Type B pancreatic cell (in vitro differentiated cells): Measurements from ENCODE around the gene CCDC9B. TPM values are rescaled to one million over a fixed set of nuclear protein-coding genes. Genes with fewer than 3 reads are reported as not detected.

Source experiments
- DNase-seq: peaks from one replicate; pipeline ENCODE4 v3.0.0; 2021; ENCODE audit warnings: mixed read lengths; ENCODE audit not compliant: unreplicated experiment; ENCODE audit errors: extremely low spot score
- H3K27ac Mint-ChIP-seq: 2 replicates; pipeline ENCODE4 v1.8.0; 2021; ENCODE audit warnings: mild to moderate bottlenecking, mixed read lengths
- H3K27me3 Mint-ChIP-seq: 2 replicates; pipeline ENCODE4 v1.8.0; 2021; ENCODE audit warnings: mixed read lengths
- H3K36me3 Mint-ChIP-seq: 2 replicates; pipeline ENCODE4 v1.8.0; 2021; ENCODE audit warnings: mixed read lengths
- H3K4me1 Mint-ChIP-seq: one replicate; pipeline ENCODE4 v1.8.0; 2021; ENCODE audit warnings: mixed read lengths; ENCODE audit not compliant: unreplicated experiment
- H3K4me3 Mint-ChIP-seq: 2 replicates; pipeline ENCODE4 v1.8.0; 2021; ENCODE audit warnings: mild to moderate bottlenecking, mixed read lengths
- H3K9me3 Mint-ChIP-seq: 2 replicates; pipeline ENCODE4 v1.8.0; 2021; ENCODE audit warnings: mixed read lengths
- CTCF ChIP-seq: fragments of 200-600 bp; sonication (generic); conservative IDR thresholded peaks from 2 replicates; pipeline ENCODE4 v1.5.0; 2021; ENCODE audit warnings: antibody characterized with exemption, mild to moderate bottlenecking
- total RNA-seq: library from RNA; stranded (reverse); gene quantifications from 2 replicates; pipeline ENCODE4 v1.2.1, GENCODE V29; 2021; ENCODE audit warnings: low replicate concordance

Gene CCDC9B
- total RNA-seq, 1 donor from 2014 or later = 2.4 TPM

GRCh38 chr15:40357723-40358470 lies 17.2 kb upstream of the CCDC9B start, which contains the start of gene DISP2:
Gene DISP2 (plus strand): TSS chr15:40358219. CDS start chr15:40358322, 103 bp downstream.
- peaks cover 16% of the 10 kb centered on the region for H3K4me1 Mint-ChIP-seq
- H3K27ac Mint-ChIP-seq = no peak within 1 kb of the TSS
- H3K4me3 Mint-ChIP-seq = peak within 1 kb of the TSS; percentile 84
- DNase-seq = peak; percentile 94
- H3K36me3 Mint-ChIP-seq = no peaks in the 10 kb centered on the region
- TF ChIP-seq CTCF = no peak
- peaks cover 67% of the 10 kb centered on the region for H3K27me3 Mint-ChIP-seq
- H3K9me3 Mint-ChIP-seq = no peaks in the 10 kb centered on the region

- Mint-ChIP-seq H3K36me3 (no peaks in the 10 kb centered on the region), H3K27me3 (peaks cover 65% of the 10 kb centered on the region), H3K27ac (no peak overlapping the region), H3K4me1 (peaks cover 16% of the 10 kb centered on the region), H3K9me3 (no peaks in the 10 kb centered on the region), H3K4me3 (peak overlapping the region; percentile 83)
- no peak for TF ChIP-seq CTCF
- no peak for DNase-seq
Observed at GRCh38 chr15:40357246-40357645, 16.5 kb upstream of the CCDC9B start.

- TF ChIP-seq CTCF = no peak
- H3K4me3 Mint-ChIP-seq = peak overlapping the region; percentile 39
- peaks cover 54% of the 10 kb centered on the region for H3K27me3 Mint-ChIP-seq
- no peak for DNase-seq
- H3K9me3 Mint-ChIP-seq = no peaks in the 10 kb centered on the region
- no peak overlapping the region for H3K27ac Mint-ChIP-seq
- no peaks in the 10 kb centered on the region for H3K36me3 Mint-ChIP-seq
- H3K4me1 Mint-ChIP-seq = peaks cover 16% of the 10 kb centered on the region
Observed at GRCh38 chr15:40355976-40356585, 15.3 kb upstream of the CCDC9B start.

- peak; percentile 56 for TF ChIP-seq CTCF
- no peak overlapping the region for H3K27ac Mint-ChIP-seq
- no peak for DNase-seq
- H3K4me1 Mint-ChIP-seq = peaks cover 16% of the 10 kb centered on the region
- peaks cover 42% of the 10 kb centered on the region for H3K27me3 Mint-ChIP-seq
- no peaks in the 10 kb centered on the region for H3K9me3 Mint-ChIP-seq
- no peak overlapping the region for H3K4me3 Mint-ChIP-seq
- H3K36me3 Mint-ChIP-seq = no peaks in the 10 kb centered on the region
Observed at GRCh38 chr15:40354408-40355171, 13.9 kb upstream of the CCDC9B start.

- H3K27me3 Mint-ChIP-seq = peaks cover 33% of the 10 kb centered on the region
- no peaks in the 10 kb centered on the region for H3K36me3 Mint-ChIP-seq
- no peak for TF ChIP-seq CTCF
- no peak for DNase-seq
- peaks cover 13% of the 10 kb centered on the region for H3K4me1 Mint-ChIP-seq
- no peaks in the 10 kb centered on the region for H3K9me3 Mint-ChIP-seq
- H3K27ac Mint-ChIP-seq = no peak overlapping the region
- peak overlapping the region; percentile 24 for H3K4me3 Mint-ChIP-seq
Observed at GRCh38 chr15:40353697-40354096, 13.0 kb upstream of the CCDC9B start.
